Lower leg skin (tissue), 4 donors: ENCODE results near the gene FAM210A. TPM values are rescaled to one million over a fixed set of nuclear protein-coding genes. Genes with fewer than 3 reads are reported as not detected.

ENCODE experiments used
- DNase-seq, 2 donors: peaks; one replicate each; pipeline ENCODE4 v3.0.0-alpha.2; 2019; ENCODE audit warnings: low spot score in 2 of 2
- H3K4me3 ChIP-seq: fragments of 200-600 bp; sonication (generic); 2 replicates; pipeline ENCODE4 v1.5.1; 2017; ENCODE audit warnings: mild to moderate bottlenecking, low read depth; ENCODE audit not compliant: poor library complexity, severe bottlenecking
- CTCF ChIP-seq, 3 donors: fragments of 450-650 bp; IDR thresholded peaks; one replicate each; pipeline ENCODE4 v1.5.1; 2016; ENCODE audit warnings: antibody characterized with exemption in 3 of 3, mild to moderate bottlenecking in 3 of 3, moderate library complexity in 2 of 3
- POLR2A ChIP-seq, 2 donors: fragments of 450-650 bp; IDR thresholded peaks; one replicate each; pipeline ENCODE4 v1.6.1; 2016 to 2017; ENCODE audit warnings: antibody characterized with exemption in 2 of 2, mild to moderate bottlenecking in 1 of 2, moderate library complexity in 1 of 2
- WGBS, 2 donors: methylation state at CpG; one replicate each; pipeline ENCODE4 v1.1.5; 2018; 5-methylcytosine and 5-hydroxymethylcytosine counted together
- intact Hi-C: fragments of 100-400 bp; cut with DNase I; formaldehyde crosslinking; loops from one replicate; pipeline ENCODE4 v1.15.0; 2023; ENCODE audit warnings: low total_unique reads
- total RNA-seq, 4 donors: library from RNA; depleted of rRNA; stranded (reverse); fragments of >200 nt; gene quantifications; one replicate each; pipeline ENCODE4 v1.1.0, GENCODE V29; 2016

Gene FAM210A
- total RNA-seq, 4 donors from 2014 or later = 4.9 to 9.7 (median 6.3) TPM

- TF ChIP-seq POLR2A (IDR thresholded peaks at IDR 0.05) (no peak), CTCF (IDR thresholded peaks at IDR 0.05) (no peak)
- intact Hi-C loops = no loop called here
- 76 to 85% methylated on average over 5 of the region's 5 CpGs for WGBS, 2 donors
- H3K4me3 ChIP-seq = no peak overlapping the region
- no peak for DNase-seq
Observed at GRCh38 chr18:13616041-13616440, 110.3 kb downstream of the FAM210A start.

GRCh38 chr18:13615432-13615861, 110.9 kb downstream of the FAM210A start:
- WGBS, 2 donors = 55 to 67% methylated on average over 8 of the region's 8 CpGs
- H3K4me3 ChIP-seq = no peak overlapping the region
- intact Hi-C loops = no loop called here
- no peak for DNase-seq
- TF ChIP-seq CTCF (IDR thresholded peaks at IDR 0.05) = no peak

- intact Hi-C loops = no loop called here
- no peak for DNase-seq
- TF ChIP-seq POLR2A (IDR thresholded peaks at IDR 0.05) = no peak
- no peak for TF ChIP-seq CTCF (IDR thresholded peaks at IDR 0.05)
- H3K4me3 ChIP-seq = no peak overlapping the region
- WGBS, 2 donors = 39 to 41% methylated on average over 16 of the region's 16 CpGs
Observed at GRCh38 chr18:13614641-13615288, 111.6 kb downstream of the FAM210A start.

GRCh38 chr18:13613591-13614501, 112.5 kb downstream of the FAM210A start:
- no peak for DNase-seq
- TF ChIP-seq POLR2A (IDR thresholded peaks at IDR 0.05) (no peak), CTCF (IDR thresholded peaks at IDR 0.05) (no peak)
- no peak overlapping the region for H3K4me3 ChIP-seq
- WGBS, 2 donors = 86 to 87% methylated on average over 21 of the region's 21 CpGs
- intact Hi-C loops = no loop called here

Other genes starting within 250 kb of the FAM210A start
- gene RNMT, start 115 bp upstream of the FAM210A start, total RNA-seq = 10 to 100 TPM; 19.3 to 24.2 (median 21.6) TPM
- not detected for gene MC5R, start 97.6 kb upstream of the FAM210A start, total RNA-seq
- not detected for gene MC2R, start 189.0 kb upstream of the FAM210A start, total RNA-seq